HL-60 (cell line): Measurements from ENCODE around the gene MME.

Experiments
- DNase-seq, 2 experiments: peaks; one replicate each; pipeline ENCODE4 v3.0.0-alpha.2; 2010 to 2020; ENCODE audit warnings: low read depth in 1 of 2, low spot score in 1 of 2
- H3K27ac ChIP-seq: fragments of 250-450 bp; sonication (Bioruptor Pico); replicated peaks from 2 replicates; pipeline ENCODE4 v1.5.1; 2020; ENCODE audit warnings: mild to moderate bottlenecking, moderate library complexity
- H3K27me3 ChIP-seq: fragments of 250-450 bp; sonication (Bioruptor Pico); 2 replicates; pipeline ENCODE4 v1.5.1; 2021; ENCODE audit warnings: mild to moderate bottlenecking, moderate library complexity; ENCODE audit not compliant: insufficient read depth, poor library complexity, severe bottlenecking
- H3K4me3 ChIP-seq: replicated peaks from 2 replicates; pipeline ENCODE4 v1.5.1; 2011; ENCODE audit warnings: mild to moderate bottlenecking, control low read depth, low read length; ENCODE audit not compliant: insufficient read depth
- CTCF ChIP-seq: IDR thresholded peaks from one replicate; pipeline ENCODE4 v1.5.1; 2011; ENCODE audit warnings: low read length, control low read depth, inconsistent platforms; ENCODE audit not compliant: insufficient read depth
- GABPA ChIP-seq: IDR thresholded peaks from 2 replicates; pipeline ENCODE4 v1.6.1; 2012; ENCODE audit warnings: low read depth
- POLR2AphosphoS5 ChIP-seq: IDR thresholded peaks from 2 replicates; pipeline ENCODE4 v1.6.1; 2012; ENCODE audit warnings: low read depth
- REST ChIP-seq: IDR thresholded peaks from 2 replicates; pipeline ENCODE4 v1.6.1; 2012; ENCODE audit warnings: low read depth; ENCODE audit not compliant: insufficient replicate concordance
- SPI1 ChIP-seq: IDR thresholded peaks from 2 replicates; pipeline ENCODE4 v1.6.1; 2012; ENCODE audit warnings: low read depth, mild to moderate bottlenecking, borderline replicate concordance

The MME gene

GRCh38 chr3:155227141-155227540 lies 147.0 kb downstream of the MME start:
- H3K4me3 ChIP-seq: no peak overlapping the region
- H3K27ac ChIP-seq: no peak overlapping the region
- no peak for TF ChIP-seq CTCF
- no peak for TF ChIP-seq SPI1
- TF ChIP-seq POLR2AphosphoS5: no peak
- TF ChIP-seq GABPA: no peak
- no peak for TF ChIP-seq REST
- no peak for DNase-seq
- no peaks in the 10 kb centered on the region for H3K27me3 ChIP-seq

GRCh38 chr3:155228676-155229075 lies 148.6 kb downstream of the MME start:
- Histone ChIP-seq H3K27me3 (no peaks in the 10 kb centered on the region), H3K4me3 (no peak overlapping the region), H3K27ac (no peak overlapping the region)
- no peak for DNase-seq
- TF ChIP-seq REST (no peak), GABPA (no peak), SPI1 (no peak), POLR2AphosphoS5 (no peak), CTCF (no peak)

GRCh38 chr3:155229086-155229485 lies 149.0 kb downstream of the MME start:
- Histone ChIP-seq H3K4me3 (no peak overlapping the region), H3K27me3 (no peaks in the 10 kb centered on the region), H3K27ac (no peak overlapping the region)
- no peak for DNase-seq
- no peak for TF ChIP-seq GABPA
- TF ChIP-seq POLR2AphosphoS5: no peak
- TF ChIP-seq REST: no peak
- no peak for TF ChIP-seq SPI1

- no peak overlapping the region for H3K27ac ChIP-seq
These were observed 150.3 kb downstream of the MME start for GRCh38 chr3:155230382-155230781.

More at GRCh38 chr3:155230382-155230781, 150.3 kb downstream of the MME start:
- DNase-seq: no peak
- no peaks in the 10 kb centered on the region for H3K27me3 ChIP-seq
- TF ChIP-seq REST (no peak), CTCF (no peak), SPI1 (no peak), POLR2AphosphoS5 (no peak), GABPA (no peak)
- H3K4me3 ChIP-seq: no peak overlapping the region
